ENCODE measurements around the gene IQSEC1. TPM values are rescaled to one million over a fixed set of nuclear protein-coding genes. Genes with fewer than 3 reads are reported as not detected.

Gene IQSEC1
- total RNA-seq, 1 donor from 2014 or later, result 60.2 TPM

- no peak for DNase-seq
Measured at GRCh38 chr3:13047296-13048165, 25.7 kb downstream of the IQSEC1 start.

- no peak for DNase-seq
Measured at GRCh38 chr3:13046569-13047274, 26.5 kb downstream of the IQSEC1 start.

- DNase-seq, result peak; percentile 32
Measured at GRCh38 chr3:13045904-13046568, 27.2 kb downstream of the IQSEC1 start.

- DNase-seq, result no peak
Measured at GRCh38 chr3:13045241-13045903, 27.9 kb downstream of the IQSEC1 start.

GRCh38 chr3:13044496-13045240 is 28.6 kb downstream of the IQSEC1 start:
- DNase-seq, result no peak

- no peak for DNase-seq
Measured at GRCh38 chr3:13043656-13044055, 29.6 kb downstream of the IQSEC1 start.

GRCh38 chr3:13042715-13043271 is 30.4 kb downstream of the IQSEC1 start:
- DNase-seq, result no peak

GRCh38 chr3:13042127-13042701 is 31.0 kb downstream of the IQSEC1 start:
- peak; percentile 31 for DNase-seq

- no peak for DNase-seq
Measured at GRCh38 chr3:13041113-13041776, 32.0 kb downstream of the IQSEC1 start.

- no peak for DNase-seq
Measured at GRCh38 chr3:13040361-13041074, 32.7 kb downstream of the IQSEC1 start.

- DNase-seq, result no peak
Measured at GRCh38 chr3:13039213-13039896, 33.9 kb downstream of the IQSEC1 start.

- DNase-seq, result no peak
Measured at GRCh38 chr3:13037458-13038117, 35.6 kb downstream of the IQSEC1 start.

GRCh38 chr3:13034861-13035260 is 38.4 kb downstream of the IQSEC1 start:
- DNase-seq, result no peak

GRCh38 chr3:13034109-13034800 is 39.0 kb downstream of the IQSEC1 start:
- DNase-seq, result no peak

GRCh38 chr3:13032206-13032605 is 41.0 kb downstream of the IQSEC1 start:
- DNase-seq, result no peak

- DNase-seq, result no peak
Measured at GRCh38 chr3:13031621-13032020, 41.6 kb downstream of the IQSEC1 start.

GRCh38 chr3:13030684-13031083 is 42.5 kb downstream of the IQSEC1 start:
- no peak for DNase-seq

Data from tongue (tissue), 2 donors.